HL-60 (cell line): Measurements from ENCODE around the gene SPRYD4.

ENCODE experiments used
- DNase-seq, 2 experiments: peaks; one replicate each; pipeline ENCODE4 v3.0.0-alpha.2; 2010 to 2020; ENCODE audit warnings: low read depth in 1 of 2, low spot score in 1 of 2
- H3K27ac ChIP-seq: fragments of 250-450 bp; sonication (Bioruptor Pico); replicated peaks from 2 replicates; pipeline ENCODE4 v1.5.1; 2020; ENCODE audit warnings: mild to moderate bottlenecking, moderate library complexity
- H3K27me3 ChIP-seq: fragments of 250-450 bp; sonication (Bioruptor Pico); 2 replicates; pipeline ENCODE4 v1.5.1; 2021; ENCODE audit warnings: mild to moderate bottlenecking, moderate library complexity; ENCODE audit not compliant: insufficient read depth, poor library complexity, severe bottlenecking
- H3K4me3 ChIP-seq: replicated peaks from 2 replicates; pipeline ENCODE4 v1.5.1; 2011; ENCODE audit warnings: mild to moderate bottlenecking, control low read depth, low read length; ENCODE audit not compliant: insufficient read depth
- CTCF ChIP-seq: IDR thresholded peaks from one replicate; pipeline ENCODE4 v1.5.1; 2011; ENCODE audit warnings: low read length, control low read depth, inconsistent platforms; ENCODE audit not compliant: insufficient read depth
- GABPA ChIP-seq: IDR thresholded peaks from 2 replicates; pipeline ENCODE4 v1.6.1; 2012; ENCODE audit warnings: low read depth
- POLR2AphosphoS5 ChIP-seq: IDR thresholded peaks from 2 replicates; pipeline ENCODE4 v1.6.1; 2012; ENCODE audit warnings: low read depth
- REST ChIP-seq: IDR thresholded peaks from 2 replicates; pipeline ENCODE4 v1.6.1; 2012; ENCODE audit warnings: low read depth; ENCODE audit not compliant: insufficient replicate concordance
- SPI1 ChIP-seq: IDR thresholded peaks from 2 replicates; pipeline ENCODE4 v1.6.1; 2012; ENCODE audit warnings: low read depth, mild to moderate bottlenecking, borderline replicate concordance

SPRYD4 gene

GRCh38 chr12:56469007-56469930 is 891 bp downstream of the SPRYD4 start:
- peak overlapping the region; percentile 66 for H3K4me3 ChIP-seq
- H3K27ac ChIP-seq = peak overlapping the region; percentile 92
- TF ChIP-seq GABPA = peak; percentile 32; the same call in 1 of the 2 replicates
- no peak; the same call in 1 of the 2 replicates for TF ChIP-seq POLR2AphosphoS5
- DNase-seq = peak; percentile 60 to 68
- H3K27me3 ChIP-seq = no peaks in the 10 kb centered on the region

GRCh38 chr12:56474389-56474788 is 6.0 kb downstream of the SPRYD4 start:
- Histone ChIP-seq H3K27ac (no peak overlapping the region), H3K4me3 (no peak overlapping the region), H3K27me3 (no peaks in the 10 kb centered on the region)
- TF ChIP-seq POLR2AphosphoS5 = no peak
- TF ChIP-seq GABPA = no peak
- TF ChIP-seq SPI1 = no peak
- TF ChIP-seq REST = no peak
- TF ChIP-seq CTCF = no peak
- DNase-seq = no peak

- no peak for DNase-seq
- Histone ChIP-seq H3K27me3 (no peaks in the 10 kb centered on the region), H3K27ac (no peak overlapping the region), H3K4me3 (no peak overlapping the region)
- TF ChIP-seq CTCF = no peak
- TF ChIP-seq SPI1 = no peak
- no peak for TF ChIP-seq REST
- no peak for TF ChIP-seq POLR2AphosphoS5
- no peak for TF ChIP-seq GABPA
Measured at GRCh38 chr12:56476143-56476542, 7.8 kb downstream of the SPRYD4 start.

- no peak for TF ChIP-seq CTCF
- DNase-seq = no peak
- Histone ChIP-seq H3K4me3 (no peak overlapping the region), H3K27ac (no peak overlapping the region), H3K27me3 (no peaks in the 10 kb centered on the region)
Measured at GRCh38 chr12:56476972-56477432, 8.6 kb downstream of the SPRYD4 start.
